Choroid plexus epithelial cell (primary cell): ENCODE measurements around the gene SORCS1.

Experiments used
- DNase-seq: peaks from one replicate; pipeline ENCODE4 v3.0.0-alpha.2; 2010; ENCODE audit warnings: low read depth
- H3K4me3 ChIP-seq: 2 replicates; pipeline ENCODE4 v1.5.1; 2011; ENCODE audit warnings: low read depth, mild to moderate bottlenecking, control low read depth, low read length, moderate library complexity
- TF ChIP-seq, protein P1 (sequence below): conservative IDR thresholded peaks from 2 replicates; pipeline ENCODE4 v1.5.1; 2011; ENCODE audit warnings: low read depth, mild to moderate bottlenecking, control low read depth, inconsistent platforms, low read length, moderate library complexity

SORCS1 gene

GRCh38 chr10:106894692-106895091 is 269.8 kb downstream of the SORCS1 start:
- no peak for DNase-seq

GRCh38 chr10:106877574-106877973 is 286.9 kb downstream of the SORCS1 start:
- TF ChIP-seq, protein P1, sequence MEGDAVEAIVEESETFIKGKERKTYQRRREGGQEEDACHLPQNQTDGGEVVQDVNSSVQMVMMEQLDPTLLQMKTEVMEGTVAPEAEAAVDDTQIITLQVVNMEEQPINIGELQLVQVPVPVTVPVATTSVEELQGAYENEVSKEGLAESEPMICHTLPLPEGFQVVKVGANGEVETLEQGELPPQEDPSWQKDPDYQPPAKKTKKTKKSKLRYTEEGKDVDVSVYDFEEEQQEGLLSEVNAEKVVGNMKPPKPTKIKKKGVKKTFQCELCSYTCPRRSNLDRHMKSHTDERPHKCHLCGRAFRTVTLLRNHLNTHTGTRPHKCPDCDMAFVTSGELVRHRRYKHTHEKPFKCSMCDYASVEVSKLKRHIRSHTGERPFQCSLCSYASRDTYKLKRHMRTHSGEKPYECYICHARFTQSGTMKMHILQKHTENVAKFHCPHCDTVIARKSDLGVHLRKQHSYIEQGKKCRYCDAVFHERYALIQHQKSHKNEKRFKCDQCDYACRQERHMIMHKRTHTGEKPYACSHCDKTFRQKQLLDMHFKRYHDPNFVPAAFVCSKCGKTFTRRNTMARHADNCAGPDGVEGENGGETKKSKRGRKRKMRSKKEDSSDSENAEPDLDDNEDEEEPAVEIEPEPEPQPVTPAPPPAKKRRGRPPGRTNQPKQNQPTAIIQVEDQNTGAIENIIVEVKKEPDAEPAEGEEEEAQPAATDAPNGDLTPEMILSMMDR, result no peak
- H3K4me3 ChIP-seq, result no peak overlapping the region
- DNase-seq, result no peak

More at GRCh38 chr10:106894692-106895091, 269.8 kb downstream of the SORCS1 start:
- H3K4me3 ChIP-seq, result no peak overlapping the region
- TF ChIP-seq, protein P1, result no peak

- no peak overlapping the region for H3K4me3 ChIP-seq
- TF ChIP-seq, protein P1, result no peak
- no peak for DNase-seq
These were observed 290.0 kb downstream of the SORCS1 start for GRCh38 chr10:106874604-106874889.

- DNase-seq, result no peak
- TF ChIP-seq, protein P1, result no peak
- H3K4me3 ChIP-seq, result no peak overlapping the region
These were observed 290.5 kb downstream of the SORCS1 start for GRCh38 chr10:106873770-106874603.

GRCh38 chr10:106872176-106872575 is 292.3 kb downstream of the SORCS1 start:
- no peak overlapping the region for H3K4me3 ChIP-seq
- DNase-seq, result no peak
- TF ChIP-seq, protein P1, result no peak

DNA sequence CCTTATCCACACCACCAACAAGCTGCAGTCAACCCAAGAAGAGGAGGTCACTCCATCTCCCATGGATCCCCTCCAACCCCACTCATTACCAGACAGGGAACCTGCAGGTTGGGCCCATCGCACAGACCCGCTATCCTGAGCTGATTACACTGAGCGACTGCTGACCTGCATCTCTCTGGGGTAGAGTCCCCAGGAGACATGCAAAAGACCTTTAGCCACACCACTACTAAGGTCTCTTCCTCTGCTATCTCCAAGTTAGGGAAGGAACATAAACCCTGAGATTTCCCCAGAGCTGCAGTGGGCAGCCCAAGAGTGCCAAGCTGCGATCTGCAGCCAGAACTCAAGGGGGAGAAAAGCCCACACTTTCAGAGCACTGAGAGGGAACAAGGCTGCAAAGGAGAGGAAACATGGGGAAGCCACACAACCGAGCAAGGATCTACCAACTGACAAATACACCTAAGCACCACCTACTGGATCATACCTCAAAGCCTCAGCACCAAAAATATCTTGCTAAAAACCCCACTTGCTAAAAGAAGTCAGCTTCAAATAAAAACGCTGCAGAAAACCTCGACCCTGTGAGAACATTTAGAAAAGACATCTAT is 298.2 kb downstream of the SORCS1 start:
- TF ChIP-seq, protein P1, result no peak
- no peak for DNase-seq

DNA sequence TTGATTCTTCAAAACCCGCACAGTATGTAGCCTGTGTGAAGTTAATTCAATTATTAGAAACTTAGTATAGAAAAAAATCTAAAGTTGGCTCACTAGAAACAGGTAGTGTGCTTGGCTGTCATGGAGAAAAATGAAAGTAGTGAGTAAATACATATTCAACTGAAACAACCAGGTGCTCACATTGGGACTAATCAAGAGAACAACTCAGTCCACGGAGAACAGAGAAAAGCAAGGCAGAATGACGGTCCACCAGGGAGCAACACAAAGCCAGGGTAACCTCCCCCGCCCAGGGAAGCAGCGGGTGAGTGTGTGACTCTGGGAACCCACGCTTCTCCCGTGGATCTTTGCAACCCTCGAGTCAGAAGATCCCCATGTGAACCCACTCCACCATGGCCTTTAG is 300.5 kb downstream of the SORCS1 start:
- no peak for DNase-seq
- TF ChIP-seq, protein P1, result no peak
- no peak overlapping the region for H3K4me3 ChIP-seq

More for the DNA sequence above, 298.2 kb downstream of the SORCS1 start:
- H3K4me3 ChIP-seq, result no peak overlapping the region
